ENCODE results near the gene CCDC50.

DNA sequence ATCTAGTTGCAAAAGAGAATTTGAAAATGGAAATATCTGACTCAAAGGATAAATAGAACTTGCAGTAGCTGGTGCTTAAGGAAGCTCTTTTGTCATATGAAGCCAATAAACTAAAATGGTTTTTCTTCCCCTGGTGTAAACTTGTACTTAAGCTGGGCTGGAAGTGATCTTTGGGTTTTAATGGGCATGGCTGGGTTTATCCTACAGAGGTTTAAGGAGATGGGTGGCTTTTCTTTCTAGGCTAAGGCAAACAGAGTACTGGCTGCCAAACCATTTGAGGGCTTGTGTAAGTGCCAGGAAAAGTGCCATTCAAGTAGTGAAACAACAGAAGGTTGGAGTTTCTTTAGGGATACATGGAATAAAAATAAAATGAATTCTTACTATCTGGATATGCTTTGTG, 13.2 kb downstream of the CCDC50 start:
- TF ChIP-seq POLR2AphosphoS5 (IDR thresholded peaks at IDR 0.05; ENCODE audit: insufficient read depth, low read depth, low read length) (no peak), EZH2 (IDR thresholded peaks at IDR 0.05; ENCODE audit: borderline replicate concordance, low read depth, low read length, severe bottlenecking) (no peak), POLR2A (IDR thresholded peaks at IDR 0.05; ENCODE audit: low read depth, low read length) (no peak), FOS (IDR thresholded peaks at IDR 0.05; ENCODE audit: borderline replicate concordance, insufficient read depth, low read length) (no peak), MYC (IDR thresholded peaks at IDR 0.05; ENCODE audit: low read depth, low read length) (no peak), JUN (IDR thresholded peaks at IDR 0.05; ENCODE audit: borderline replicate concordance, insufficient read depth, insufficient read length, low read depth) (no peak), GATA2 (IDR thresholded peaks at IDR 0.05; ENCODE audit: insufficient read depth, insufficient read length, low read depth, low read length) (no peak)
- TF ChIP-seq, protein P1, sequence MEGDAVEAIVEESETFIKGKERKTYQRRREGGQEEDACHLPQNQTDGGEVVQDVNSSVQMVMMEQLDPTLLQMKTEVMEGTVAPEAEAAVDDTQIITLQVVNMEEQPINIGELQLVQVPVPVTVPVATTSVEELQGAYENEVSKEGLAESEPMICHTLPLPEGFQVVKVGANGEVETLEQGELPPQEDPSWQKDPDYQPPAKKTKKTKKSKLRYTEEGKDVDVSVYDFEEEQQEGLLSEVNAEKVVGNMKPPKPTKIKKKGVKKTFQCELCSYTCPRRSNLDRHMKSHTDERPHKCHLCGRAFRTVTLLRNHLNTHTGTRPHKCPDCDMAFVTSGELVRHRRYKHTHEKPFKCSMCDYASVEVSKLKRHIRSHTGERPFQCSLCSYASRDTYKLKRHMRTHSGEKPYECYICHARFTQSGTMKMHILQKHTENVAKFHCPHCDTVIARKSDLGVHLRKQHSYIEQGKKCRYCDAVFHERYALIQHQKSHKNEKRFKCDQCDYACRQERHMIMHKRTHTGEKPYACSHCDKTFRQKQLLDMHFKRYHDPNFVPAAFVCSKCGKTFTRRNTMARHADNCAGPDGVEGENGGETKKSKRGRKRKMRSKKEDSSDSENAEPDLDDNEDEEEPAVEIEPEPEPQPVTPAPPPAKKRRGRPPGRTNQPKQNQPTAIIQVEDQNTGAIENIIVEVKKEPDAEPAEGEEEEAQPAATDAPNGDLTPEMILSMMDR (IDR thresholded peaks at IDR 0.05; ENCODE audit: extremely low read depth in 1 of 2, insufficient read depth in 1 of 2, low read depth in 1 of 2, low read length in 2 of 2): no peak
- TF ChIP-seq, protein P2, sequence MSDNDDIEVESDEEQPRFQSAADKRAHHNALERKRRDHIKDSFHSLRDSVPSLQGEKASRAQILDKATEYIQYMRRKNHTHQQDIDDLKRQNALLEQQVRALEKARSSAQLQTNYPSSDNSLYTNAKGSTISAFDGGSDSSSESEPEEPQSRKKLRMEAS (IDR thresholded peaks at IDR 0.05; ENCODE audit: insufficient read depth, insufficient read length): no peak

All from endothelial cell of umbilical vein (primary cell).